Measurements from ENCODE around the gene OR2G6.
"Not testable (repeated sequence)": the region's sequence is repeated elsewhere in the genome, so short reads cannot be mapped to it uniquely, and the experiment has no call there.

OR2G6 gene

DNA sequence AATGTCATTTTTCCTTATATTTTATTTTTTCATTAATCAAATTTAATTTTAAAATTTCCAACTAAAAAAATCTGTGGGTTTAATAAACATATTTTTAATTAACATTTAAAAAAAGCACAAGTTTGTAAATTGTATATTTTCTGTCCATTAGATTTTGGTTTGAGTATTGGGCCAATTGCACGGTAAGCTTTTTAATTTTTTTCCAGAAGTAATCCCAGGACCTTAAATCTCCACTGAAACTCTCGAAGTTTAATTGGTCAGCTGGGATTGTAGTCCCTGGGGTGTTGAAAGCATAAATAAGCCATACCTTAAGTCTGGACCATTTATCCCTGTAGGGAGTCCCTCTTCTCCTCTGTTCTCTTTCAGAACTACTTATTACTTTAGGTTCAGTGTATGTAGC, at the start of gene OR2G6:
TSS of gene OR2G6 (plus strand) at position 301 of the 400 bp plus-strand sequence. CDS start 13,574 bp downstream, outside the sequence.
- not testable (repeated sequence) for DNase-seq (ENCODE audit: low read depth in 2 of 2)

DNA sequence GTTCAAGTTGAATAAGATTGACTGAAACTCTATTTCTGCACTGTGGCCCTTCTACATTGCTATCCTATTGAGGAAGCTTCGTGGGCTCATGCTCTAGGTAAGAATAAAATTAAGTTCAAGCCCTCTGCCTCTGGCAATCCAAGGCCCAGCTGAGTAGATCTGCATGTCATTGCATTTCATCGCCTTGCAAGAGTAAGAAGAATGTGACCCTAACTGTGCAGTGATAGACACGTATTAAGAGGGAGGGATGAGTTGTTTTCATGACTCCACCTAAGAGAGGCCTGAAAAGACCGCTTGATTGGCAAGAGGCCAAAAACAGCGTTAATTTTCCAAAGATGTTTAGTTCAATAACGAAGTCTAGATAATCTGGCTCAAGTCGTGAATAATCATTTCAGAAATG, 48.8 kb upstream of the OR2G6 start:
- not testable (repeated sequence) for DNase-seq (ENCODE audit: low read depth in 2 of 2)

GRCh38 chr1:248471154-248471553, 36.7 kb upstream of the OR2G6 start:
- no peak for DNase-seq (ENCODE audit: low read depth in 2 of 2)

- DNase-seq (ENCODE audit: low read depth in 2 of 2), result not testable (repeated sequence)
Measured at GRCh38 chr1:248472111-248472510, 35.8 kb upstream of the OR2G6 start.

- DNase-seq (ENCODE audit: low read depth in 2 of 2), result not testable (repeated sequence)
Measured at GRCh38 chr1:248473051-248473450, 34.8 kb upstream of the OR2G6 start, which contains the start of gene OR2T3. OR2T3 (plus strand) TSS chr1:248473351; CDS start chr1:248473351, 0 bp downstream.

- not testable (repeated sequence) for DNase-seq (ENCODE audit: low read depth in 2 of 2)
Measured at GRCh38 chr1:248475660-248476059, 32.2 kb upstream of the OR2G6 start.

DNA sequence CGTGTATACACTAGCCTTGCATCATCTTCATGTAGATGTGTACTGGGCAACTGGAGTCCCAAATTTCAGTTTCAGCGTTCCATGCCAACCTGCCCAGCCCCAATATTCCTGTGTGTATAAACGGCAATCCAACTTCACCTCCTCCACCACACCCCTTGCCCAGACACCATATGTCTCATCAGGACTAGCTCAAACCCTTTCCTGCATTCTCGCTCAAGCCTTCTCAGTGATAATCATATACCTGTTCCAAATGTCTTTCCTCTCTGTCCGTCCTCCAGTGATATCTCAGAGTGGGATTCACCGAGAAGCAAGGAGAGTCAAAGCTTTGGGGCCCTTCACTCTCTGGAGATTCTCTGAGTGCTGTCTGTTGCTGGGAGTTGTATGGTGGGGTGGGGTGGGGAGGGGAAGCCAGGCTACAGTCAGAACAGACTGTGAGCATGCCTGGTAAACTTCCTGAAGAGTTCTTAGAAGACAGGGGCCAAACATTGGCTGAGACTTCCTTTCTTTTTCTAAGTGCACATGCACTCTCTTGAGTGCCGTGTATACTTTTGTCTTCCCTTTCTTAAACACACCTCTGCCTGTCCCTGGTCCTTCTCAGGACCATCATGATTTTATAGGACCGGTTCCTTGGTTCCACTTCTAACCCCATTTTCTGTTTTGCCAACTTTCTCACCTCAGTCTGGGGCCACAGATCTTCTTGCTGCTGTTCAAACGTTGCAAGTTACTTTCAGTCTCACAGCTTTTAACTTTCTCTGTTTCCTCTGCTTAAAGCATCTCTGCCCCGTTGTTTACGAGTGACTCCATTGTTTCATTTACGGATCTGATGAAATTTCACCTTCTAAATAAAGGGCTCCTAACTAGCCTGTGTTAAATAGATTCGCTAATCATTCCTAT, 25.9 kb upstream of the OR2G6 start:
- not testable (repeated sequence) for DNase-seq (ENCODE audit: low read depth in 2 of 2)

- not testable (repeated sequence) for DNase-seq (ENCODE audit: low read depth in 2 of 2)
Measured at GRCh38 chr1:248488289-248488688, 19.6 kb upstream of the OR2G6 start, which contains the start of gene OR2T5. OR2T5 (plus strand) TSS chr1:248488589; CDS start chr1:248488589, 0 bp downstream.

- not testable (repeated sequence) for DNase-seq (ENCODE audit: low read depth in 2 of 2)
Measured at GRCh38 chr1:248496661-248497060, 11.2 kb upstream of the OR2G6 start.

DNA sequence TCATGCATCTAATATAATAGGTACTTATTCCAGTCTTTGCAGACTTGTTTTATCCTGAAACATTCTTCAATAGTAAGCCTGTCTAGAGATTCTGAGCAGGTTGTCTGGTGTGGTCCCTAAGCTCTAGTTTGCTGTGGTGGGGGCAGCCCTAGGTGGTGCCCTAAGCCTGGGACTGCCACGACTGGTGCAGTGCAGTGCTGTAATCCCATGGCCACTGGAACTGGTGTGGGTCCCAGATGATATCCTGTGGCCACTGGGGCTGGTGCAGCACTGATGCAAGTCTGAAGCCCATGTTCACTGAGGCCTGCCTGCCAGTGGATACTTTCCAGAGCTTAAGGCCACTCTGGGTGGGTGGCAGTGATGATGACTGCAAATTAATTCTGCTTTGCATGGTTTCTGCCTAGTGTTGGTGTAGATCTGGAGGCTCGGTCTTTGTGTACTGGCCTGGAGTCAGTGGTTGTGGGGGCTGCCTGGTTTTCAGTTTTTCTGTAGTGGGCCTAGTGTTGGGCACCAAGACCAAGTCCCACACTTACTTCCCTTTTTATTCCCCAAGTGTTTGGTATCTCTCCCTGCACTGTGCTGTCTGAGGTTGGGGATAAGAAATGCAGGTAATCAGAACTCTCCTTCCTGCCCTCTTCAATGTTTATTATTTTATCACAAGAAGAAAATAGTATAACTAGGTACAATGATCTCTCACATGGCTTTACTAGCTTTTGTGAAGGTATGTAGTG, 7.4 kb upstream of the OR2G6 start:
- DNase-seq (ENCODE audit: low read depth in 2 of 2), result not testable (repeated sequence)

- DNase-seq (ENCODE audit: low read depth in 2 of 2), result not testable (repeated sequence)
Measured at GRCh38 chr1:248510217-248510616, 2.3 kb downstream of the OR2G6 start.

GRCh38 chr1:248521856-248522255, 14.0 kb downstream of the OR2G6 start:
- no peak for DNase-seq (ENCODE audit: low read depth in 2 of 2)

- not testable (repeated sequence) for DNase-seq (ENCODE audit: low read depth in 2 of 2)
Measured at GRCh38 chr1:248537449-248537848, 29.6 kb downstream of the OR2G6 start.

DNA sequence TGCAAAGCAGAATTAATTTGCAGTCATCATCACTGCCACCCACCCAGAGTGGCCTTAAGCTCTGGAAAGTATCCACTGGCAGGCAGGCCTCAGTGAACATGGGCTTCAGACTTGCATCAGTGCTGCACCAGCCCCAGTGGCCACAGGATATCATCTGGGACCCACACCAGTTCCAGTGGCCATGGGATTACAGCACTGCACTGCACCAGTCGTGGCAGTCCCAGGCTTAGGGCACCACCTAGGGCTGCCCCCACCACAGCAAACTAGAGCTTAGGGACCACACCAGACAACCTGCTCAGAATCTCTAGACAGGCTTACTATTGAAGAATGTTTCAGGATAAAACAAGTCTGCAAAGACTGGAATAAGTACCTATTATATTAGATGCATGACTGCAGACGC, 39.5 kb downstream of the OR2G6 start:
- DNase-seq (ENCODE audit: low read depth in 2 of 2), result not testable (repeated sequence)

DNA sequence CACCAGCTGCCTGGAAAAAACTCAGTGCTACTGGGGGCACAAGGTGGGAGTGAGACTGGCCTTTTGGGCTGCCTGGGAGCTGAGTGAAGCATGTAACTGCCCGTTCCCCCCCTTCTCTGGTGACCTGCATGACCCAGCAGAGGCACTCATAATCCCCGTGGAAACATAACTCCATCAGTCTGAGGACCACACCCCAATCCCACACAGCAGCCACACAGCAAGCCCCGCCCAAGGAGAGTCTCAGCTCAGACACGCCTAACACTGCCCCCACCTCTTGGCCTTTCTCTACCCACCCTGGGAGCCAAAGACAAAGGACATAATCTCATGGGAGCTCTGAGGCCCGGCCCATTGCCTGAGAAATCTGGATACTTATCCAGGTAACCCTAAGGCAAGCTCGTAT, 43.2 kb downstream of the OR2G6 start:
- DNase-seq (ENCODE audit: low read depth in 2 of 2), result not testable (repeated sequence)

DNA sequence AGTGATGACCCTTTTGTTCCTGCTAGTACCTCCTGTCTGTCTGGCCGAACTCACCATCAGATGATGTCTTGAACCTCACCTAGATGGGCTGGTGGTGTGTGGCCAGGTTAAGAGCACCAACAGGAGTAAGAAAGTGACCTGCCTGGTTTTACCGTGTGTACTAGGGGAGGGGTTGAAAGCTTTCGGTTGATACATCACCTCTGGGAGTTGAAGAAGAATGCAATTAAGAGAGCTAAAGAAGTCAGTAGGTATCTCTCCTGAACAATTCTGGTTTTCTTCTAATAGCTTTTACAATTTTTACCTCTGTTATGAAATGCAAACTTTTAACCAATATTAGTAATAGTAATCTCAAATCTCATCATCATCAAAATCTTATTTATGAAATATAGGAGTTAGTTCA, 54.8 kb downstream of the OR2G6 start, which contains the start of gene OR2T29:
TSS of gene OR2T29 (minus strand) at position 101 of the 400 bp plus-strand sequence. CDS start 3,281 bp downstream, outside the sequence.
- not testable (repeated sequence) for DNase-seq (ENCODE audit: low read depth in 2 of 2)

DNA sequence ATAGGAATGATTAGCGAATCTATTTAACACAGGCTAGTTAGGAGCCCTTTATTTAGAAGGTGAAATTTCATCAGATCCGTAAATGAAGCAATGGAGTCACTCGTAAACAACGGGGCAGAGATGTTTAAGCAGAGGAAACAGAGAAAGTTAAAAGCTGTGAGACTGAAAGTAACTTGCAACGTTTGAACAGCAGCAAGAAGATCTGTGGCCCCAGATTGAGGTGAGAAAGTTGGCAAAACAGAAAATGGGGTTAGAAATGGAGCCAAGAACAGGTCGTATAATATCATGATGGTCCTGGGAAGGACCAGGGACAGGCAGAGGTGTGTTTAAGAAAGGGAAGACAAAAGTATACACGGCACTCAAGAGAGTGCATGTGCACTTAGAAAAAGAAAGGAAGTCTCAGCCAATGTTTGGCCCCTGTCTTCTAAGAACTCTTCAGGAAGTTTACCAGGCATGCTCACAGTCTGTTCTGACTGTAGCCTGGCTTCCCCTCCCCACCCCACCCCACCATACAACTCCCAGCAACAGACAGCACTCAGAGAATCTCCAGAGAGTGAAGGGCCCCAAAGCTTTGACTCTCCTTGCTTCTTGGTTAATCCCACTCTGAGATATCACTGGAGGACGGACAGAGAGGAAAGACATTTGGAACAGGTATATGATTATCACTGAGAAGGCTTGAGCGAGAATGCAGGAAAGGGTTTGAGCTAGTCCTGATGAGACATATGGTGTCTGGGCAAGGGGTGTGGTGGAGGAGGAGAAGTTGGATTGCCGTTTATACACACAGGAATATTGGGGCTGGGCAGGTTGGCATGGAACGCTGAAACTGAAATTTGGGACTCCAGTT, 57.9 kb downstream of the OR2G6 start:
- DNase-seq (ENCODE audit: low read depth in 2 of 2), result not testable (repeated sequence)

- not testable (repeated sequence) for DNase-seq (ENCODE audit: low read depth in 2 of 2)
Measured at GRCh38 chr1:248569049-248569448, 61.2 kb downstream of the OR2G6 start.

GRCh38 chr1:248570811-248571210, 62.9 kb downstream of the OR2G6 start:
- not testable (repeated sequence) for DNase-seq (ENCODE audit: low read depth in 2 of 2)

DNA sequence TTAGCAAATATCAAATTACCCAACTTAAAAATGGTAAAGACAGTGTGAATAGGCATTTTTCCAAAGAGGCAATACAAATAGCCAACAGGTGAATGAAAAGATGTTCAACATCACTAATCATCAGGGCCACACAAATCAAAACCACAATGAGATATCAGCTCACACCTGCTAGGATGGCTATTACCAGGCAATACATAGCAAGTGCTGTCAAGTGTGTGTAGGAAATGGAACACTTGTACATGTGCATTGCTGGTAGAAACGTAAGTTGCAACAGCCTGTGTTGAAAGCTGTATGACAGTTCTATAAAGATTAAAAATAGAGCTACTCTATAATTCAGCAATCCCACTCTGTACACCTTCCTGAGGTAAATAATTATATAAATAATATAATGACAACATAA, 64.2 kb downstream of the OR2G6 start:
- DNase-seq (ENCODE audit: low read depth in 2 of 2), result not testable (repeated sequence)

GRCh38 chr1:248573856-248574255, 66.0 kb downstream of the OR2G6 start:
- DNase-seq (ENCODE audit: low read depth in 2 of 2), result not testable (repeated sequence)

Measured in stimulated activated CD4-positive, alpha-beta T cell treated with anti-CD3 and anti-CD28 coated beads, Interleukin-4, amount 100 ng/mL, for 48 hours (primary cell).